B cell (primary cell): ENCODE results near the gene CHN1. TPM values are rescaled to one million over a fixed set of nuclear protein-coding genes. Genes with fewer than 3 reads are reported as not detected.

Experiments used
- ATAC-seq: fragments of 200-7000 bp; cut with Tn5 transposase; one replicate; pipeline ENCODE4 v1.10.0; 2021; ENCODE audit warnings: low read depth, mild to moderate bottlenecking, moderate number of reproducible peaks, moderate library complexity
- CTCF ChIA-PET: fragments of 350-600 bp; sonication (Branson Sonifier 250); formaldehyde crosslinking; loops from one replicate; lab custom pipeline; 2021; ENCODE audit warnings: antibody characterized with exemption, inconsistent platforms; lab: Charles Lee
- POLR2A ChIA-PET: fragments of 350-600 bp; sonication (Branson Sonifier 250); formaldehyde crosslinking; loops from one replicate; lab custom pipeline; 2021; ENCODE audit warnings: antibody characterized with exemption; lab: Charles Lee
- DNase-seq: peaks from one replicate; pipeline ENCODE4 v3.0.0; 2013
- H2AFZ ChIP-seq: 2 replicates; pipeline ENCODE4 v1.6.1; 2012; ENCODE audit warnings: mild to moderate bottlenecking, low read depth, low read length; ENCODE audit not compliant: insufficient read depth, poor library complexity, severe bottlenecking
- H3K27ac ChIP-seq, 2 donors: 1 replicate in 1 of 2; 2 replicates in 1 of 2; pipeline ENCODE4 v1.5.1; 2012 to 2013; ENCODE audit warnings: low read length in 2 of 2, mild to moderate bottlenecking in 2 of 2, moderate library complexity in 1 of 2
- H3K27me3 ChIP-seq, 4 experiments: fragments of 200-600 bp in 1 of 4; sonication (generic) in 1 of 4; replicated peaks in 1 of 4; 1 replicate in 2 of 4; 2 replicates in 2 of 4; pipeline versions ENCODE4 v1.6.1 to v1.7.0; 2013 to 2016; ENCODE audit warnings: low read length in 3 of 4, mild to moderate bottlenecking in 2 of 4, mixed read lengths in 1 of 4, moderate library complexity in 1 of 4; ENCODE audit not compliant: insufficient read depth in 4 of 4, control insufficient read depth in 3 of 4; ENCODE audit errors: control extremely low read depth in 1 of 4
- H3K36me3 ChIP-seq, 2 experiments: replicated peaks in 1 of 2; 1 replicate in 1 of 2; 2 replicates in 1 of 2; pipeline versions ENCODE4 v1.6.1 to v1.7.1; 2013; ENCODE audit warnings: low read length in 1 of 2; ENCODE audit not compliant: insufficient read depth in 2 of 2, control insufficient read depth in 1 of 2; ENCODE audit errors: control extremely low read depth in 1 of 2, extremely low read depth in 1 of 2
- H3K4me1 ChIP-seq, 2 donors: fragments of 200-600 bp in 1 of 2; sonication (generic) in 1 of 2; 1 replicate in 1 of 2; 2 replicates in 1 of 2; pipeline versions ENCODE4 v1.5.1 to v1.6.1; 2013 to 2017; ENCODE audit warnings: low read length in 2 of 2; ENCODE audit not compliant: control insufficient read depth in 2 of 2, insufficient read depth in 2 of 2
- H3K4me2 ChIP-seq: replicated peaks from 2 replicates; pipeline ENCODE3; 2012; ENCODE audit warnings: mild to moderate bottlenecking, low read depth, low read length; ENCODE audit not compliant: poor library complexity, severe bottlenecking
- H3K4me3 ChIP-seq, 5 experiments: fragments of 200-600 bp in 1 of 5; sonication (generic) in 1 of 5; 1 replicate in 3 of 5; 2 replicates in 2 of 5; pipeline versions ENCODE4 v1.5.1 to v1.7.0; 2011 to 2016; ENCODE audit warnings: low read length in 4 of 5, mild to moderate bottlenecking in 4 of 5, low read depth in 2 of 5, control low read depth in 1 of 5, moderate library complexity in 1 of 5; ENCODE audit not compliant: insufficient read depth in 1 of 5; ENCODE audit errors: control extremely low read depth in 1 of 5, extremely low read depth in 1 of 5
- H3K79me2 ChIP-seq: fragments of 200-600 bp; sonication (generic); one replicate; pipeline ENCODE4 v1.6.0; 2016; ENCODE audit warnings: low read length; ENCODE audit not compliant: control insufficient read depth, insufficient read depth
- H3K9ac ChIP-seq: fragments of 200-600 bp; sonication (generic); 2 replicates; pipeline ENCODE4 v1.6.1; 2017; ENCODE audit warnings: mild to moderate bottlenecking, low read length, moderate library complexity
- H3K9me3 ChIP-seq, 3 donors: one replicate each; pipeline versions ENCODE4 v1.6.1 to v1.7.1; 2013; ENCODE audit warnings: low read length in 2 of 3; ENCODE audit not compliant: control insufficient read depth in 2 of 3, insufficient read depth in 1 of 3; ENCODE audit errors: control extremely low read depth in 1 of 3
- H4K20me1 ChIP-seq: 2 replicates; pipeline ENCODE4 v1.6.0; 2012; ENCODE audit warnings: mild to moderate bottlenecking, low read length; ENCODE audit not compliant: insufficient read depth, control insufficient read depth, poor library complexity, severe bottlenecking
- H3K27ac Mint-ChIP-seq: one replicate; pipeline ENCODE4 v1.8.0; 2021; ENCODE audit warnings: mixed read lengths
- H3K27me3 Mint-ChIP-seq: one replicate; pipeline ENCODE4 v1.8.0; 2021; ENCODE audit warnings: mixed read lengths
- H3K4me1 Mint-ChIP-seq: one replicate; pipeline ENCODE4 v1.8.0; 2021; ENCODE audit warnings: mixed read lengths
- H3K4me3 Mint-ChIP-seq: one replicate; pipeline ENCODE4 v1.8.0; 2021; ENCODE audit warnings: mixed read lengths
- H3K9me3 Mint-ChIP-seq: one replicate; pipeline ENCODE4 v1.8.0; 2022; ENCODE audit warnings: mixed read lengths; ENCODE audit not compliant: insufficient read depth
- CTCF ChIP-seq: fragments of 200-600 bp; IDR thresholded peaks from one replicate; pipeline ENCODE4 v1.8.0; 2022; ENCODE audit warnings: antibody characterized with exemption, mild to moderate bottlenecking
- EZH2 ChIP-seq: IDR thresholded peaks from 2 replicates; pipeline ENCODE4 v1.6.1; 2012; ENCODE audit warnings: borderline replicate concordance, low read depth, mild to moderate bottlenecking, moderate library complexity, low read length; ENCODE audit not compliant: insufficient read depth, poor library complexity, severe bottlenecking
- WGBS: methylation state at CpG from one replicate; pipeline ENCODE4 v1.1.5; 2013; ENCODE audit warnings: missing lambda C conversion rate; ENCODE audit not compliant: insufficient coverage; 5-methylcytosine and 5-hydroxymethylcytosine counted together
- intact Hi-C: fragments of 100-400 bp; cut with micrococcal nuclease; formaldehyde crosslinking; loops from one replicate; pipeline ENCODE4 v1.10.0; 2022
- polyA plus RNA-seq: library from polyadenylated mRNA; depleted of rRNA; stranded (reverse); fragments of >200 nt; gene quantifications from 2 replicates; pipeline ENCODE4 v1.2.3, GENCODE V29; 2012
- total RNA-seq, 2 donors: library from RNA; stranded (reverse); fragments of 120-200 nt in 1 of 2; gene quantifications; 1 replicate in 1 of 2; 2 replicates in 1 of 2; pipeline versions ENCODE4 v1.2.3 to v1.2.4, GENCODE V29; 2013 to 2022

Gene CHN1
- total and polyA plus RNA-seq, 2 donors (not counting 1 experiment from before 2014, with no cell fraction given), result 0.79 to 1.4 TPM

GRCh38 chr2:174778085-174778981, 226.8 kb downstream of the CHN1 start:
- H3K27ac ChIP-seq, result no peak overlapping the region
- no peak overlapping the region for H3K4me2 ChIP-seq
- Mint-ChIP-seq H3K4me1 (peaks cover 7% of the 10 kb centered on the region), H3K4me3 (no peak overlapping the region), H3K27ac (peak overlapping the region; percentile 16), H3K9me3 (no peaks in the 10 kb centered on the region), H3K27me3 (peaks cover 26% of the 10 kb centered on the region)
- H3K4me3 ChIP-seq, result no peak overlapping the region
- TF ChIP-seq EZH2 (no peak), CTCF (no peak)
- no peaks in the 10 kb centered on the region for H4K20me1 ChIP-seq
- no peak overlapping the region for H2AFZ ChIP-seq
- WGBS, result 48% methylated on average over 13 of the region's 13 CpGs
- H3K36me3 ChIP-seq, result no peaks in the 10 kb centered on the region
- no peak overlapping the region for H3K9ac ChIP-seq
- peaks cover 0 to 6% of the 10 kb centered on the region in 2 donors for H3K4me1 ChIP-seq
- ChIA-PET CTCF (interaction anchor here (1.4 kb wide), 1 partner anchor 211 kb away, joined by 3 read pairs; no protein-coding TSS in a partner anchor), POLR2A (no interaction called here)
- peaks cover 0 to 10% (median 2%) of the 10 kb centered on the region in 4 experiments for H3K27me3 ChIP-seq
- no peaks in the 10 kb centered on the region for H3K9me3 ChIP-seq
- no peaks in the 10 kb centered on the region for H3K79me2 ChIP-seq
- peak; percentile 47 for ATAC-seq
- DNase-seq, result peak; percentile 23
- intact Hi-C loops, result no loop called here
